B cell (primary cell): Measurements from ENCODE around the gene TAF8. TPM values are rescaled to one million over a fixed set of nuclear protein-coding genes. Genes with fewer than 3 reads are reported as not detected.

Experiments
- ATAC-seq: fragments of 200-7000 bp; cut with Tn5 transposase; one replicate; pipeline ENCODE4 v1.10.0; 2021; ENCODE audit warnings: low read depth, mild to moderate bottlenecking, moderate number of reproducible peaks, moderate library complexity
- CTCF ChIA-PET: fragments of 350-600 bp; sonication (Branson Sonifier 250); formaldehyde crosslinking; loops from one replicate; lab custom pipeline; 2021; ENCODE audit warnings: antibody characterized with exemption, inconsistent platforms; lab: Charles Lee
- POLR2A ChIA-PET: fragments of 350-600 bp; sonication (Branson Sonifier 250); formaldehyde crosslinking; loops from one replicate; lab custom pipeline; 2021; ENCODE audit warnings: antibody characterized with exemption; lab: Charles Lee
- DNase-seq: peaks from one replicate; pipeline ENCODE4 v3.0.0; 2013
- H2AFZ ChIP-seq: 2 replicates; pipeline ENCODE4 v1.6.1; 2012; ENCODE audit warnings: mild to moderate bottlenecking, low read depth, low read length; ENCODE audit not compliant: insufficient read depth, poor library complexity, severe bottlenecking
- H3K27ac ChIP-seq, 2 donors: 1 replicate in 1 of 2; 2 replicates in 1 of 2; pipeline ENCODE4 v1.5.1; 2012 to 2013; ENCODE audit warnings: low read length in 2 of 2, mild to moderate bottlenecking in 2 of 2, moderate library complexity in 1 of 2
- H3K27me3 ChIP-seq, 4 experiments: fragments of 200-600 bp in 1 of 4; sonication (generic) in 1 of 4; replicated peaks in 1 of 4; 1 replicate in 2 of 4; 2 replicates in 2 of 4; pipeline versions ENCODE4 v1.6.1 to v1.7.0; 2013 to 2016; ENCODE audit warnings: low read length in 3 of 4, mild to moderate bottlenecking in 2 of 4, mixed read lengths in 1 of 4, moderate library complexity in 1 of 4; ENCODE audit not compliant: insufficient read depth in 4 of 4, control insufficient read depth in 3 of 4; ENCODE audit errors: control extremely low read depth in 1 of 4
- H3K36me3 ChIP-seq, 2 experiments: replicated peaks in 1 of 2; 1 replicate in 1 of 2; 2 replicates in 1 of 2; pipeline versions ENCODE4 v1.6.1 to v1.7.1; 2013; ENCODE audit warnings: low read length in 1 of 2; ENCODE audit not compliant: insufficient read depth in 2 of 2, control insufficient read depth in 1 of 2; ENCODE audit errors: control extremely low read depth in 1 of 2, extremely low read depth in 1 of 2
- H3K4me1 ChIP-seq, 2 donors: fragments of 200-600 bp in 1 of 2; sonication (generic) in 1 of 2; 1 replicate in 1 of 2; 2 replicates in 1 of 2; pipeline versions ENCODE4 v1.5.1 to v1.6.1; 2013 to 2017; ENCODE audit warnings: low read length in 2 of 2; ENCODE audit not compliant: control insufficient read depth in 2 of 2, insufficient read depth in 2 of 2
- H3K4me2 ChIP-seq: replicated peaks from 2 replicates; pipeline ENCODE3; 2012; ENCODE audit warnings: mild to moderate bottlenecking, low read depth, low read length; ENCODE audit not compliant: poor library complexity, severe bottlenecking
- H3K4me3 ChIP-seq, 5 experiments: fragments of 200-600 bp in 1 of 5; sonication (generic) in 1 of 5; 1 replicate in 3 of 5; 2 replicates in 2 of 5; pipeline versions ENCODE4 v1.5.1 to v1.7.0; 2011 to 2016; ENCODE audit warnings: low read length in 4 of 5, mild to moderate bottlenecking in 4 of 5, low read depth in 2 of 5, control low read depth in 1 of 5, moderate library complexity in 1 of 5; ENCODE audit not compliant: insufficient read depth in 1 of 5; ENCODE audit errors: control extremely low read depth in 1 of 5, extremely low read depth in 1 of 5
- H3K79me2 ChIP-seq: fragments of 200-600 bp; sonication (generic); one replicate; pipeline ENCODE4 v1.6.0; 2016; ENCODE audit warnings: low read length; ENCODE audit not compliant: control insufficient read depth, insufficient read depth
- H3K9ac ChIP-seq: fragments of 200-600 bp; sonication (generic); 2 replicates; pipeline ENCODE4 v1.6.1; 2017; ENCODE audit warnings: mild to moderate bottlenecking, low read length, moderate library complexity
- H3K9me3 ChIP-seq, 3 donors: one replicate each; pipeline versions ENCODE4 v1.6.1 to v1.7.1; 2013; ENCODE audit warnings: low read length in 2 of 3; ENCODE audit not compliant: control insufficient read depth in 2 of 3, insufficient read depth in 1 of 3; ENCODE audit errors: control extremely low read depth in 1 of 3
- H4K20me1 ChIP-seq: 2 replicates; pipeline ENCODE4 v1.6.0; 2012; ENCODE audit warnings: mild to moderate bottlenecking, low read length; ENCODE audit not compliant: insufficient read depth, control insufficient read depth, poor library complexity, severe bottlenecking
- H3K27ac Mint-ChIP-seq: one replicate; pipeline ENCODE4 v1.8.0; 2021; ENCODE audit warnings: mixed read lengths
- H3K27me3 Mint-ChIP-seq: one replicate; pipeline ENCODE4 v1.8.0; 2021; ENCODE audit warnings: mixed read lengths
- H3K4me1 Mint-ChIP-seq: one replicate; pipeline ENCODE4 v1.8.0; 2021; ENCODE audit warnings: mixed read lengths
- H3K4me3 Mint-ChIP-seq: one replicate; pipeline ENCODE4 v1.8.0; 2021; ENCODE audit warnings: mixed read lengths
- H3K9me3 Mint-ChIP-seq: one replicate; pipeline ENCODE4 v1.8.0; 2022; ENCODE audit warnings: mixed read lengths; ENCODE audit not compliant: insufficient read depth
- CTCF ChIP-seq: fragments of 200-600 bp; IDR thresholded peaks from one replicate; pipeline ENCODE4 v1.8.0; 2022; ENCODE audit warnings: antibody characterized with exemption, mild to moderate bottlenecking
- EZH2 ChIP-seq: IDR thresholded peaks from 2 replicates; pipeline ENCODE4 v1.6.1; 2012; ENCODE audit warnings: borderline replicate concordance, low read depth, mild to moderate bottlenecking, moderate library complexity, low read length; ENCODE audit not compliant: insufficient read depth, poor library complexity, severe bottlenecking
- WGBS: methylation state at CpG from one replicate; pipeline ENCODE4 v1.1.5; 2013; ENCODE audit warnings: missing lambda C conversion rate; ENCODE audit not compliant: insufficient coverage; 5-methylcytosine and 5-hydroxymethylcytosine counted together
- intact Hi-C: fragments of 100-400 bp; cut with micrococcal nuclease; formaldehyde crosslinking; loops from one replicate; pipeline ENCODE4 v1.10.0; 2022
- polyA plus RNA-seq: library from polyadenylated mRNA; depleted of rRNA; stranded (reverse); fragments of >200 nt; gene quantifications from 2 replicates; pipeline ENCODE4 v1.2.3, GENCODE V29; 2012
- total RNA-seq, 2 donors: library from RNA; stranded (reverse); fragments of 120-200 nt in 1 of 2; gene quantifications; 1 replicate in 1 of 2; 2 replicates in 1 of 2; pipeline versions ENCODE4 v1.2.3 to v1.2.4, GENCODE V29; 2013 to 2022

TAF8 gene
- total and polyA plus RNA-seq, 2 donors (not counting 1 experiment from before 2014, with no cell fraction given): 30.6 to 67.0 TPM

DNA sequence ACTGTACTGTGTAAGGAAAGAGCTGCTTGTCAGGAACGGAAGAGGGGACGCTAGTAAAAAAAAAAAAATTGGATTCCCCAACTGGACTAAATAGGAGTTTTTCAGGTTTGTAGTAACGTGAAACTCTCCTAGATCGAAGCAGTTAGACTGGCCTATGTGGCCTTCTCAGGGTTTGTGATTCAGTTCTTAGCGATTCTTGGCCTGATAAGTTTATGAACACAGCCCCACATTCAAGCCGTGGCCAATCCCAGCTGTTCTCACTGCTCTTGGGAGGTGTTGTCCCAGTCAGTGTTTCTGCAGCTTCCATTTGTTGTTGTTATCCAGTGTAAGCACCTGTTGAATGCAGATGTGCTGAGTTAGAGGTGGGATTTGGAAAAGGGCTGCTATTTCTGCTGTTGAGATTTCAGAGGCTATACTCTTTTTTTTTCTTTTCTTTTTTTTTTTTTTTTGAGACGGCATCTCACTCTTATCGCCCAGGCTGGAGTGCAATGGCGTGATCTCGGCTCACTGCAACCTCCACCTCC is 29.7 kb downstream of the TAF8 start:
- Mint-ChIP-seq H3K9me3 (no peaks in the 10 kb centered on the region), H3K4me3 (no peak overlapping the region), H3K4me1 (peaks cover 5% of the 10 kb centered on the region), H3K27me3 (no peaks in the 10 kb centered on the region), H3K27ac (no peak overlapping the region)
- Histone ChIP-seq H3K27ac (no peak overlapping the region), H3K4me3 (no peak overlapping the region), H3K79me2 (no peaks in the 10 kb centered on the region), H3K4me1 (no peaks in the 10 kb centered on the region), H3K9ac (no peak overlapping the region), H3K4me2 (no peak overlapping the region), H3K9me3 (no peaks in the 10 kb centered on the region), H3K27me3 (no peaks in the 10 kb centered on the region), H3K36me3 (peaks cover 1 to 43% of the 10 kb centered on the region in 2 experiments), H2AFZ (no peak overlapping the region), H4K20me1 (no peaks in the 10 kb centered on the region)
- no peak for DNase-seq
- POLR2A ChIA-PET: no interaction called here
- TF ChIP-seq EZH2: no peak
- TF ChIP-seq CTCF: no peak
- no peak for ATAC-seq
- CTCF ChIA-PET: interaction anchor here (0.5 to 0.7 kb wide), 2 partner anchors 14 to 77 kb away, joined by 3 to 7 read pairs; no protein-coding TSS in a partner anchor
- intact Hi-C loops: no loop called here
- WGBS: 100% methylated on average over 6 of the region's 10 CpGs

GRCh38 chr6:42083530-42083929 is 33.2 kb downstream of the TAF8 start:
- peaks cover 5% of the 10 kb centered on the region for H3K4me1 Mint-ChIP-seq
- H3K4me3 Mint-ChIP-seq: no peak overlapping the region
- ChIA-PET POLR2A (interaction anchor here (0.6 kb wide), 1 partner anchor 398 kb away, joined by 10 read pairs; no protein-coding TSS in a partner anchor), CTCF (interaction anchor here (0.6 to 1.2 kb wide), 3 partner anchors 21 to 578 kb away, joined by 3 to 5 read pairs (median 4); no protein-coding TSS in a partner anchor)
- H3K27ac ChIP-seq: no peak overlapping the region
- H3K4me3 ChIP-seq: no peak overlapping the region
- no peak overlapping the region for H3K9ac ChIP-seq
- no peaks in the 10 kb centered on the region for H3K4me1 ChIP-seq
- peaks cover 1 to 18% of the 10 kb centered on the region in 2 experiments for H3K36me3 ChIP-seq
- intact Hi-C loops: no loop called here
- H3K9me3 Mint-ChIP-seq: no peaks in the 10 kb centered on the region
- H2AFZ ChIP-seq: no peak overlapping the region
- no peaks in the 10 kb centered on the region for H4K20me1 ChIP-seq
- DNase-seq (no peak), ATAC-seq (no peak)
- H3K79me2 ChIP-seq: no peaks in the 10 kb centered on the region
- H3K27me3 ChIP-seq: no peaks in the 10 kb centered on the region
- TF ChIP-seq EZH2 (no peak), CTCF (no peak)
- 96% methylated on average over 2 of the region's 5 CpGs for WGBS
- H3K27me3 Mint-ChIP-seq: no peaks in the 10 kb centered on the region
- no peak overlapping the region for H3K27ac Mint-ChIP-seq
- no peaks in the 10 kb centered on the region for H3K9me3 ChIP-seq
- no peak overlapping the region for H3K4me2 ChIP-seq
